HG02798 (cell line): Measurements from ENCODE around the gene SLC25A1.
A peak's percentile ranks its signal among the peaks of the same experiment; 100 is the strongest.

Experiments used
- ATAC-seq: cut with Tn5 transposase; IDR thresholded peaks from one replicate; pipeline ENCODE4 v1.9.1; 2021; ENCODE audit warnings: mild to moderate bottlenecking; ENCODE audit not compliant: unreplicated experiment, poor library complexity

The SLC25A1 gene

GRCh38 chr22:19182472-19183157, 4.1 kb upstream of the SLC25A1 start:
- no peak for ATAC-seq

DNA sequence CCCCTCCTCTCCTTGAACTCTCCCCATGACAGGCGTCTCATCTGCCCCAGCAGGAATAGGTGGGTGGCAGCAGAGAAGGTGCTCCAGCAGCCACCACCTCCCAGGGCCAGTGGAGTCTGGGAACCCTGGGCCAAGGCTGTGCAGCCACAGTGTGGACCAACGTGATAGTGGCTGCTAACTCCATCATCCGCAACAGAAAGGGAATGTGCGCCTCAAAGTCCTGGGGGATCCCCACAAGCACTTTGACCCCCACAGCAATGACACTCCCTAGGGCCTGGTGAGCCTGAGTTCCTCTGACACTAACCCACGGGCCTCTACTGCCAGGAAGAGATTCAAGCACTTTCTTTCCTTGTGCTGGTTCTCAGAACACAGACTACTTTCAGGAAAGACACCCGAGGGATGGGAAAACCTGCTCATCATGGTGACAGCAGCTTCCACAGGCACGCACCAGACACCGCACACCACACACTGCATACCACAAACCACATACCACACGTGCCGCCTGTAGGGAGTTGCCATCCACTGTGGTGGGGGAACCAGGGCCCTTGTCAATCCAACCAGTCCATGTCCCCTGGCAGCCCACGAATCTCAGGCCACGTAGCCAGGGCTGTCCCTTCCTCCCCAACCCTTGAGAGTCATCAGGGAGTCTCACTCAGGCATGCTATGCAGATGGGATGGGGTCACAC, 3.4 kb upstream of the SLC25A1 start:
- ATAC-seq = no peak

GRCh38 chr22:19180740-19181410, 2.3 kb upstream of the SLC25A1 start:
- no peak for ATAC-seq

DNA sequence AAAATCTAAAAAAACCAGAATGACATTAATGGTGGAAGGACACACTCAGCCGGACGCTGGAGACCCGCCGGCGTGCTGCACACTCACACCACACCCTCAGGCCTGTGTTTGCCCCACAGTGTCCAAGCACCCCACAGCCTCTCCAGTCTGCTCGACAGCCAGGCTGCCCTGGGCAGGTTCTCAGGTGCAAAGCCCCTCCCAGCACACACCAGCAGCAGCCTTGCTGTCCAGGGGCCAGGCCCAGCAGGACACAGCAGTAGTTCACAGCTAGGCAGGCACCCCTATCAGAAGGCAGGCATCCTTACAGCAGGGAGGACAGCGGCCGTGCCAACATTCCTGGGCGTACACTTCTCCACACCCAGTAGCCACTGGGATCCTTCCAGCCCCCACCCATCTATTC, 1.7 kb upstream of the SLC25A1 start:
- ATAC-seq = no peak

DNA sequence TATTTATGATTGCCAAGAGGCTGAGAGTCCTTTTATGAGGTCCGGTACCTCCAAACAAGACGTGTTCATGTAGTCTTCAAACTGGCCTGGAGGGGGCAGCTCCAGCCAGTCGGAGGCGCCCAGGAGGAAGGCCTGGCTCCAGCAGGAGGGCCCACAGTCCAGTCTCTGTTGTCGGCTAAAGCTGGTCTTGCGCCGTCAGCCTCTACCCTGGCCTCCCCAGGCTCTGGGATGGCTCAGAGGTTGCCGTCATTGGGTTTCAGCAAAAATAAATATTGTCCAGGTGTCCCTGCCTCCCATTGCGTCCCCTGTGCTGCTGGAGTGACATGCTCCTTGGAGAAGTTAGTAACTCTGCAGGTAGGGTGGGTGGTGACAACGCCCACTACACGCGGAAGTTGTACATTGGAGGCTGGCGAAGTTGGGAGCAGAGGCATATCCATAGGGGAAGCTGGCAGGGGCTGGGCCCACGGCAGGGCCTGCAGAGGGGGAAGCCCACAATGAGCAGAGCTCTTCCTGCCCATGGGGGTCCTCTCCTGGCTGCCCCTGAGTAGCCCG, 1.0 kb upstream of the SLC25A1 start:
- peak; percentile 26 for ATAC-seq

DNA sequence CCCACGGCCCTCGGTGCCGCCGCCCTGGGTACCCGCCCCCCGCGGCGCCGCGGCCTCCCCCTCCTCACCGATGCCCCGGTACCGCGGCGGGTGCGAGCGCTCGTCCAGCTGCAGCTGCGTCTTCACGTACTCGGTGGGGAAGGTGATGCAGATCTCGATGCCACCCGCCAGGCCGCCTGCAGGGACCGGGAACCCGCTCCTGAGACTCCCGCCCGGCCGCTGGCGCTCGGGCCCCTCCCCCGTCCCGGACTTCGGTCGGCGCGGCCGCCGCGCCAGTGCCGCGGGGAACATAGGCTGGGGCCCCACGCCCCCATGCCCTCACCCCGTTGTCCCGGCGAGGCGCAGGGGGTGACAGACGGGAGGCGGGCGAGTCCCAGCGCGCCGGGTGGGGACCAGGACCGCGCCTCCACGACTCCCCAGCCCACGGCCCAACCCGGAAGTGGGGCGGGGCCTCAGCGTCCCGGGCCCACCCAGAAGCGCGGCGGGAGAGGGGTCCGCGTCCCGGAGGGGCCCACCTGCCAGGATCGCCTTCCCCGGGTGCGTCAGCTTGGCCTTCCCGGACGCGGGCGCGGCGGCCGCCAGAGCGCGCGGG, 375 bp downstream of the SLC25A1 start:
- ATAC-seq = peak; percentile 45

DNA sequence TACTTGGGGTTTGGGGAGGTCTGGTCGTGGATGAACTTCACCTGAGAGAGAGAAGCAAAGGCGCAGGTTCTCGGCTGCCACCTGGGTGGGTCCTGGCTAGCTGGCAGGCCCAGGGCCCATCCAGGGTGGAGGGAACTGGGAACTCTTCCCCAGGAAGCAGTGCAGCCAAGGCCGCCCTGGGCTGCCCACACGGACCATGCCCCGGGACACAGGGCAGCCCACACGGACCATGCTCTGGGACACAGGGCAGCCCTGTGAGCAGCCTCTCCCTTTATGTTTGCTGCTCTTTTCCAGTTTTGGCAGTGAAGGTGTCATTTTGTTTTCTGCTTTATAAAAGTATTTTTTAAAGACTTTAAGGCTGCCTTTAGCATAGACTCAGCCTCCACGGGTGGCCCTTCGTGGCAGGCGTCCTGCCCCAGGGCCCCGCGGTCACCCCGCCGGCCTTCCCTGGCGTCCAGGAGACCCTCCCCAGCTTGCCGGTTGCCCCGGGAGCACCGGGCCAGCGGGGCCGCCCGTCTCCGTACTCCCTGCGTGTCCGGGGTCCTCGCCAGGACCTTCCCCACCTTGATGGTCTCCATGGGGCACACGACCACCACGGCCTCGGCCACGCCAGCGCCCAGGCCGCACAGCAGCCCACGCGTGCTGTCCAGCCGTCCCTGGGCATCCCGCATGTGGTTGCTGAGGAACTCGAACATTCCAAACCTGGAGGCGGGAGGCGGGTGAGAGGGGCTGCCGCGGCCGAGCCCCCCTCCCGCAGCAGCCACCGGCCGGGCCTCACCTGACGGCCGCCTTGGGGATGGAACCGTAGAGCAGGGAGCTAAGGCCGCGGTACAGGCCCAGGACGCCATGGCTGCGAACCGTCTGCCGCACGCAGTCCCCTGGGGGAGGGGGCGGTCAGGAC, 1.1 kb downstream of the SLC25A1 start:
- ATAC-seq = no peak

DNA sequence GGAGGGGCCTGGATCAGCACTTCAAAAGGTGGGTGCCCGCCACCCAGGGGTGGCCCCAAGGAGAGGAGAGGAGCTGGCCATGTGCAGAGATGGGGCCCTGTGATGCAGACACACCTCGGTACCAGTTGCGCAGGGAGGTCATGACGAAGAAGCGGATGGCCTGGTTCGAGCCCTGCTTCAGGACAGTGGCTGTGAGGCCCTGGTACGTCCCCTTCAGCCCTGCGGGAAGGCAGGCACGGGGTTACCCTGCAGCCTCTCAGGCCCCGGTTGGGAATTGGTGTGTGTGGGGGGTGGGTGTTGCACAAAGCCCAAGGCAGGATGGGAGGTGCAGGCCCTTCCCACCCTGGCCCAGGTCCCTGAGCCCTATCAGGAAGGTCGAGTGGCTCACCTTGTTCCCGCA, 1.8 kb downstream of the SLC25A1 start:
- no peak for ATAC-seq

- no peak for ATAC-seq
Measured at GRCh38 chr22:19176175-19176643, 2.3 kb downstream of the SLC25A1 start.

GRCh38 chr22:19175602-19176174, 2.8 kb downstream of the SLC25A1 start:
- no peak for ATAC-seq

DNA sequence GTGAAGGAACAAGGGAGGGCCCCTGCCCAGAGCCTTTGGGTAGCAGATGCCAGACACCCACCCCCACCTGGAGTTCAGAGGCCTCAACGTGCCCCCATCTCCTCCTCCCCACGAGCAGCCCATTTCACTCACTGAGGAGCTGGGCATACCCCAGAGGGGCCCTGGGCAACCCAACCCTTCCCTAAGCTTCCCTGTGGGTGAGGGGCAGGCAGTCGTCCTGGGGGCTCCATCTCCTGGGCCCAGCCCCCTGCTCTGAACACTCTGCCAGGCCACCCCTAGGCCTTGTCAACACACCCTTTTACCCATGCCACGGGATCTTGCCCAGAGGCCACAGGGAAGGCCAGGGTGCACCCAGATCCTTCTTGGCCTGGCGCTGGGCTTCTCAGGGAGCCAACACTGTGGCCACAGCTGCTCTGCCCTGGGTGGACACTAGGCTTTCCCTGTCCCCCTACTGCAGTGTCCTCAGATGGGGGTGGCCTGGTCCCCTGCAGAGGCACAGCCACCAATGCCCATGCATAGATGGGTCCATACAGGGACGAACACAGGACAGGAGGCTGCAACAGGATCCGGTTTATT, 3.4 kb downstream of the SLC25A1 start:
- ATAC-seq = no peak

- ATAC-seq = no peak
Measured at GRCh38 chr22:19174106-19175025, 4.2 kb downstream of the SLC25A1 start.

GRCh38 chr22:19173047-19174035, 5.2 kb downstream of the SLC25A1 start:
- no peak for ATAC-seq

- ATAC-seq = no peak
Measured at GRCh38 chr22:19172213-19173046, 6.1 kb downstream of the SLC25A1 start.

DNA sequence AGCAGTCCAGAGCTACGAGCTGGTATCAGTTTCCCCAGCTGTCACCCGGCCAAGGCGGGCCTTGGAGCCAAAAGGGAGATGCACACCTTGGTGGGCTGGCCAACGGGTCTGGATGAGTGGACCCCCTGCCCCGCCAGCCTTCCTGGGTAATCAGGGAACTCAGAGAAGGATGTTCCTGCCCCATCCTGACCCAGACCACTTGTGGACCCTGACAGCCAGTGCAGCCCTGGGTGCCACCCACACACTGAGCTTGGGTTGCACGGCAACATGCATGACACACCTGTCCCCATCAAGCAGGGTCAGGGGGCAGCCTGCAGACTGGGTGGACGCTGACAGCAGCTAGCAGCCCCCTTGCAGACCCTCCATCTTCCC, 8.6 kb downstream of the SLC25A1 start:
- ATAC-seq = no peak
